ENCODE data around the gene FIGN.

- TF ChIP-seq CTCF (IDR thresholded peaks at IDR 0.05; ENCODE audit: borderline replicate concordance, extremely low read depth, low read length, poor library complexity, severe bottlenecking) (no peak), EZH2 (IDR thresholded peaks at IDR 0.05; ENCODE audit: borderline replicate concordance, low read depth, low read length, severe bottlenecking) (no peak)
Observed at GRCh38 chr2:163594497-163594896, 141.3 kb downstream of the FIGN start.

Measured in DND-41 (cell line).